ENCODE data around the gene PRICKLE4.

The PRICKLE4 gene

GRCh38 chr6:41780551-41781365, at the start of gene PRICKLE4:
PRICKLE4 (plus strand) TSS chr6:41780782; CDS start chr6:41783474, 2,692 bp downstream.
- Histone ChIP-seq H3K9ac (ENCODE audit: low read length) (peak within 1 kb of the TSS; percentile 85), H3K4me1 (ENCODE audit: low read length) (peaks cover 39% of the 10 kb centered on the region), H3K79me2 (ENCODE audit: low read length) (peaks cover 5% of the 10 kb centered on the region; the same call in 1 of the 2 replicates), H3K36me3 (replicated peaks; ENCODE audit: low read depth, low read length) (no peaks in the 10 kb centered on the region), H3K27me3 (ENCODE audit: low read depth, low read length) (peaks cover 8% of the 10 kb centered on the region; the same call in 1 of the 2 replicates), H2AFZ (ENCODE audit: low read depth, low read length) (peak within 1 kb of the TSS; percentile 48), H3K4me2 (ENCODE audit: low read length) (peak within 1 kb of the TSS; percentile 88), H4K20me1 (ENCODE audit: insufficient read depth, low read length) (no peaks in the 10 kb centered on the region), H3K9me3 (ENCODE audit: insufficient read depth, low read length) (no peaks in the 10 kb centered on the region), H3K4me3 (ENCODE audit: low read length) (peak within 1 kb of the TSS; percentile 87), H3K27ac (ENCODE audit: low read length) (no peak within 1 kb of the TSS)
- no peak for TF ChIP-seq EZH2phosphoT487 (IDR thresholded peaks at IDR 0.05; ENCODE audit: low read depth)
- no peak for TF ChIP-seq CTCF (IDR thresholded peaks at IDR 0.05; ENCODE audit: low read depth, low read length)

- Histone ChIP-seq H4K20me1 (ENCODE audit: insufficient read depth, low read length) (peaks cover 48% of the 10 kb centered on the region), H3K9me3 (ENCODE audit: insufficient read depth, low read length) (no peaks in the 10 kb centered on the region), H3K4me1 (ENCODE audit: low read length) (peaks cover 45% of the 10 kb centered on the region), H3K27ac (ENCODE audit: low read length) (peak overlapping the region; percentile 96), H3K9ac (ENCODE audit: low read length) (peak overlapping the region; percentile 99), H3K79me2 (ENCODE audit: low read length) (peaks cover 73% of the 10 kb centered on the region), H3K36me3 (replicated peaks; ENCODE audit: low read depth, low read length) (peaks cover 47% of the 10 kb centered on the region), H2AFZ (ENCODE audit: low read depth, low read length) (no peak overlapping the region), H3K4me2 (ENCODE audit: low read length) (peak overlapping the region; percentile 97), H3K27me3 (ENCODE audit: low read depth, low read length) (no peaks in the 10 kb centered on the region), H3K4me3 (ENCODE audit: low read length) (peak overlapping the region; percentile 86)
- TF ChIP-seq CTCF (IDR thresholded peaks at IDR 0.05; ENCODE audit: low read depth, low read length) = no peak
- TF ChIP-seq EZH2phosphoT487 (IDR thresholded peaks at IDR 0.05; ENCODE audit: low read depth) = no peak
Observed at GRCh38 chr6:41731561-41732086, 49.0 kb upstream of the PRICKLE4 start.

- H3K4me1 ChIP-seq (ENCODE audit: low read length) = peaks cover 45% of the 10 kb centered on the region
- H3K4me3 ChIP-seq (ENCODE audit: low read length) = peak overlapping the region; percentile 86
- peak overlapping the region; percentile 97 for H3K4me2 ChIP-seq (ENCODE audit: low read length)
- H3K9ac ChIP-seq (ENCODE audit: low read length) = peak overlapping the region; percentile 99
- peaks cover 68% of the 10 kb centered on the region for H3K79me2 ChIP-seq (ENCODE audit: low read length)
- peaks cover 44% of the 10 kb centered on the region for H3K36me3 ChIP-seq (replicated peaks; ENCODE audit: low read depth, low read length)
- peak overlapping the region; percentile 96 for H3K27ac ChIP-seq (ENCODE audit: low read length)
- H3K9me3 ChIP-seq (ENCODE audit: insufficient read depth, low read length) = no peaks in the 10 kb centered on the region
- H4K20me1 ChIP-seq (ENCODE audit: insufficient read depth, low read length) = peaks cover 43% of the 10 kb centered on the region
- H2AFZ ChIP-seq (ENCODE audit: low read depth, low read length) = no peak overlapping the region
- TF ChIP-seq CTCF (IDR thresholded peaks at IDR 0.05; ENCODE audit: low read depth, low read length) = no peak
- TF ChIP-seq EZH2phosphoT487 (IDR thresholded peaks at IDR 0.05; ENCODE audit: low read depth) = no peak
- H3K27me3 ChIP-seq (ENCODE audit: low read depth, low read length) = no peaks in the 10 kb centered on the region
Observed at GRCh38 chr6:41732149-41732548, 48.4 kb upstream of the PRICKLE4 start.

- TF ChIP-seq CTCF (IDR thresholded peaks at IDR 0.05; ENCODE audit: low read depth, low read length) (no peak), EZH2phosphoT487 (IDR thresholded peaks at IDR 0.05; ENCODE audit: low read depth) (no peak)
- peak overlapping the region; percentile 97 for H3K4me2 ChIP-seq (ENCODE audit: low read length)
- H4K20me1 ChIP-seq (ENCODE audit: insufficient read depth, low read length) = peaks cover 37% of the 10 kb centered on the region
- no peaks in the 10 kb centered on the region for H3K9me3 ChIP-seq (ENCODE audit: insufficient read depth, low read length)
- peak overlapping the region; percentile 86 for H3K4me3 ChIP-seq (ENCODE audit: low read length)
- H3K27ac ChIP-seq (ENCODE audit: low read length) = peak overlapping the region; percentile 96
- peaks cover 61% of the 10 kb centered on the region for H3K79me2 ChIP-seq (ENCODE audit: low read length)
- H3K9ac ChIP-seq (ENCODE audit: low read length) = peak overlapping the region; percentile 99
- H3K27me3 ChIP-seq (ENCODE audit: low read depth, low read length) = no peaks in the 10 kb centered on the region
- H2AFZ ChIP-seq (ENCODE audit: low read depth, low read length) = no peak overlapping the region
- peaks cover 42% of the 10 kb centered on the region for H3K36me3 ChIP-seq (replicated peaks; ENCODE audit: low read depth, low read length)
- H3K4me1 ChIP-seq (ENCODE audit: low read length) = peaks cover 45% of the 10 kb centered on the region
Observed at GRCh38 chr6:41732591-41733359, 47.8 kb upstream of the PRICKLE4 start.

Measured in OCI-LY3 (cell line).